Measurements from ENCODE around the gene MTHFD1L.
"Not testable (repeated sequence)": the region's sequence is repeated elsewhere in the genome, so short reads cannot be mapped to it uniquely, and the experiment has no call there.

Gene MTHFD1L

DNA sequence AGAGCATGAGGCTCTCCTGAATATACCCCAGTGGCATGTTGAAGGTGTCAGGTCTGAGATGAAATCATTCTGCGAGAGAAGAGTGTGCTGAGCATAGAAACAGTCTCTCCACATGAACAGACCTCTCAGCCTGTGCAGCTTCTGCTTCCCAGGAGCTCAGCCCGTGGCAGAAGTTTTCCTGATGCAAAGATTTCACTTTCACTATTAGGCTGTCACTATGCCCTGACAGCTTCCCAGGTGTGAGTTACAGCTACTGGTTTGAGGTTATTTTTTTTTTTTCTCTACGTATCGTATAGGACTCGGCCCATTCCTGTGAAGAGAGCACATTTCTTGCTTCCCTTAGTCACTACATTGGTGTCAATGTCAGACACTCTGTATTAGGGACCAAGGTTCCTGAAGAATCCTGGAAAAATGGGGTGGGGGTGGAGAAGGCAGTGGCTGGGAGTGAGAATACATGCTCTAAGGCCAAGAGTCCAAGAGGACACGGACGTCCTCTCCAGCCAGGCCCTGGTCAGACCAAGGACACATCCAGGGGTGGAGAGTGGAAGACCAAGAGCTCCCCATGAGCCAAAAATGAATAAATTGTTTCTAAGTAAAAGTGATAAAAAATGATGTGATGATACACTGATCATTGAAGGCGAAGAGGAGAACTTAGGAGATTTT lies 253.1 kb downstream of the MTHFD1L start:
- no peak for FAIRE-seq
- no peak for DNase-seq (ENCODE audit: low spot score)

DNA sequence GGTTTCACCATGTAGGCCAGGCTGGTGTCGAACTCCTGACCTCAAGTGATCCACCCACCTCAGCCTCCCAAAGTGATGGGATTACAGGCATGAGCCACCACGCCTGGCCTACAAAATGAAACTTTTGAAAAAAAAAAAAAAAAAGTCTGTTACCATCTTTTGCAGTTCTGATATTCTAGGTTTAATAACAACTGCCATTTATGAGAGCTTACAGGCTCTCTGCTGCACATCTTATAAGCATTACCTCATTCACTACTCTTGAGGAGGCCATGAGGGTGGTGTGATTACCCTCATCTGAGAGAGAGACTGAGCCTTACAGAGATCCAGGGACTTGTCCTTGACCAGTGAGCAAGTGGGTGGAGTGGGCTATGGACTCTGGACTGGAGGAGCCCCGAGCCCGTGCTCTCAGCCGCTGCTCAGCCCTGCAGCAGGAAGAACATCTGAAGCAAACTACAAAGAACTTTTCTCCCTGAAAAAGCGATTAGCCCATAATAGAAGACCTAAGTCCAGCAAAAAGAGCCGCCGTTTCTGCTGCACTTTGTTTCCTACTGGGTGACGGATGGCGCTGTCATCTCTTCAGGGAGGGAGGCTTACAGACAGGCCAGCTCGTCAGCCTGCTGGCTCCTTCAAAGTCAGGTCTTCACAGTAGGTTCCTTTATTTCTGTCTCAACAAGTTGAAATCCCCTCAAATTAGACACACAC lies 254.5 kb downstream of the MTHFD1L start:
- no peak for FAIRE-seq
- DNase-seq (ENCODE audit: low spot score): no peak

DNA sequence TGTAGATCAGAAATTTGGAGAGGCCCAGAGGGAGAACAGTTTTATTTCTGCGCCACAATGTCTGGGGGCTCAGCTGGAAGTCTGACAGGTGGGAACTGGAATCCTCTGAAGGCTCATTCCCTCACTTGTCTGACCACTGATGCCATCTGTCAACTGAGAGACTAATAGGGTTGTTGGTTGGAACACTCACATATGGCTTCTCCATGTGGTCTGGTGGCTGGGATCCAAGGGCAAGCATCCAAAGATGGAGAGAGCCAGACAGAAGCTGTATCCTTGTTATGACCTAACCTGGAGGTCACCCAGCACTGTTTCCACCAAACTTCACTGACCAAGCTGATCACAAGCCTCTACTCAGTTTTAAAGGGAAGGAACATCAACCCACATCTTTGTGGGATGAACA lies 256.4 kb downstream of the MTHFD1L start:
- DNase-seq (ENCODE audit: low spot score) (no peak), FAIRE-seq (no peak)

DNA sequence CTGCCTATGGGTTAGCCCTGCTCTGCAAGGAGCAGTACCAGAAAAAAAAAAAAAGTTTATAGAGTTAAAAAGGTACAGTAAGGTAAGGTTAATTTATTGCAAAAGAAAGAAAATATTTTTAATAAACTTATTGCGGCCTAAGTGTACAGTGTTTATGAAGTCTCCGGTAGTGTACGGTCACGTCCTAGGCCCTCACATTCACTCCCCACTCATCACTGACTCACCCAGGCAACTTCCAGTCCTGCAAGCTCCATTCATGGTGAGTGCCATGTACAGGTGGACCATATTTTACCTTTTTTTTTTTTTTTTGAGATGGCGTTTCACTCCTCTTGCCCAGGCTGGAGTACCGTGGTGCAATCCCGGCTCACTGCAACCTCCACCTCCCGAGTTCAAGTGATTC lies 258.1 kb downstream of the MTHFD1L start:
- DNase-seq (ENCODE audit: low spot score); FAIRE-seq: not testable (repeated sequence)

DNA sequence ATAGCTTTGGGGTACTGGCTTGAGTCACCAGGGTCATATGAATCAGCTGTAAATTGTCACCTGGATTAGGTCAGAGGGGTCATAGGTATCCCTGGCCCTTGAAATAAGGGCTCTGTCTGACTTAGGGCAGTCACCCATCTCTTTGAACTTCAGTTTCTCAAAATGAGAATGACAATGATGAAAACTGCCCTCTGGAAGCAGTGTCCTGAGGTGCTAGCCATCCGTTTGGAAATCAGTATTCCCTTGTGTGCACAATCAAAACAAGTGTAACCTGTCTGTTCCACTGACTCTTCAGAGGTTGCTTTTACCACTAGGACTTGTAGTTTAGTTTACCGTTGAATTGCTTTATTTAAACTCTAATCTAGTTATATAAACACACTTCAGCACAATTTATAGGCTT lies 259.7 kb downstream of the MTHFD1L start:
- not testable (repeated sequence) for FAIRE-seq; DNase-seq (ENCODE audit: low spot score)

DNA sequence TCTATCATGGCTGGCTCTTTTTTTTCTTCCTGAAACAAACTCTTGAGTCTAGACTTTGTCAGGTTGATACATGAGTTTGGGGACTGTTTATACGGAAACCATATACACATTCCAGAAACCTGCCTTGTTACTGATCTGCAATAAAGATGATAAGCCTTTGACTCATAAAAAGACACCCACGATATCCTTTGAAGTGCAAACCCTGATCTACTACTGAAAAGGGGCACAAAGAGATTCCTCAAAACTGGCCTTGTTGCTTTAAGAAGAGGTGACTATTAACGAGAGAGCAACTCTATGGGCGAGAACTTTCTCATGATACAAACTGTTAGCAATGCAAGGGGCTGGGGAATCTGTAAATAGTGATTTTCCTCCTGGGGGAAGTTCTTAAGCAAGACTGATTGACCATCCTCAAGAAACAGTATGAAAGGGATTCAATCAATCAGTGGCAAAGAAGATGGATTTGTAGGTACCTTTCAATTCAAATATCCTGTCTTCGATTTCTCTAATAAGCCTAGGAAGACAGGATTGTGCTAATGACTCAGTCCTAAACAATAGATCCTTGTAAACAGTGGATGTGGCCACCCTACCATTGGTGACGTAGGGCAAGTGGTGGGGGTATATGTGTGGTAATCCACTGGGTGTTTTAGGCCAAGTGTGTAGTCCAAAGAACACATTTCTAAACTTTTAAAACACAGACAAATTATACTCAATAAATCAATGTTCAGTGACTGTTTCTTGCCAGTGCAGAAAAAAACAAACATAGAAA lies 260.3 kb downstream of the MTHFD1L start:
- peak; percentile 23 for DNase-seq (ENCODE audit: low spot score)
- not testable (repeated sequence) for FAIRE-seq

DNA sequence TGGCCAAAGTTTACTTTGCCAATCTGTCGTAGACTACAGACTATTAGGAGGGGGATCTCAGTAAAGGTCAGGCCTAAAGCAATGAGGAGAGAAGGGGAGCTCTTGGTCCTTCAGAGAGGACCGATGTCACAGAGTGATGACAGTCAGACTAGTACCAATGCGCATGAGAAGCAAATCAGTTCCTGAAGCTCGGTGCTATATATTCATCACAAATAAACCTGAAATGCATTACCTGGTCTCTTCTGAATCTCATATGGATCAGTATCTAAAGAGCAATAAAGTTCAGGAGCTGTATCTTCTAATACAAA lies 260.9 kb downstream of the MTHFD1L start:
- not testable (repeated sequence) for FAIRE-seq; DNase-seq (ENCODE audit: low spot score)

DNA sequence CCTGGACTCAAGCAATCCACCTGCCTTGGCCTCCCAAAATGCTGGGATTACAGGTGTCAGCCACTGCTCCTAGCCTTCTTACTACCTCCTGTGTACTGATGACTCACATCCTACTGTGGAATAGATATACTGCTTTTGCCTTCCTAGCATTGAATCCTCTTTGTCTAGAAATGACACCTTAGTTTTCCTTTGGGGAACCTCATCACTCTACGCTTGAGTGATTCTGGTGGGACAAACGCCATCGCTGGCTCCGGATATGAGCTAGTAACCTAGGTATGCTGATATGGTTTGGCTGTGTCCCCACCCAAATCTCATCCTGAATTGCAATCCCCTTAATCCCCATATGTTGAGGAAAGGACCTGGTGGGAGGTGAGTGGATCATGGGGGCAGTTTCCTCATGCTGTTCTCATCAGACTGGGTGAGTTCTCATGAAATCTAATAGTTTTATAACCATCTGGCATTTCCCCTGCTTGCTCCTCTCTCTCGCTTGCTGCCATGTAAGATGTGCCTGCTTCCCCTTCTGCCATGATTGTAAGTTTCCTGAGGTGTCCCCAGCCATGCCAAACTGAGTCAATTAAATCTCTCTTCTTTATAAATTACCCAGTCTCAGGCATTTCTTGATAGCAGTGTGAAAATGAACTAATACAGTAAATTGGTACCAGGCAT lies 261.8 kb downstream of the MTHFD1L start:
- DNase-seq (ENCODE audit: low spot score): not testable (repeated sequence)
- FAIRE-seq: peak; percentile 30

DNA sequence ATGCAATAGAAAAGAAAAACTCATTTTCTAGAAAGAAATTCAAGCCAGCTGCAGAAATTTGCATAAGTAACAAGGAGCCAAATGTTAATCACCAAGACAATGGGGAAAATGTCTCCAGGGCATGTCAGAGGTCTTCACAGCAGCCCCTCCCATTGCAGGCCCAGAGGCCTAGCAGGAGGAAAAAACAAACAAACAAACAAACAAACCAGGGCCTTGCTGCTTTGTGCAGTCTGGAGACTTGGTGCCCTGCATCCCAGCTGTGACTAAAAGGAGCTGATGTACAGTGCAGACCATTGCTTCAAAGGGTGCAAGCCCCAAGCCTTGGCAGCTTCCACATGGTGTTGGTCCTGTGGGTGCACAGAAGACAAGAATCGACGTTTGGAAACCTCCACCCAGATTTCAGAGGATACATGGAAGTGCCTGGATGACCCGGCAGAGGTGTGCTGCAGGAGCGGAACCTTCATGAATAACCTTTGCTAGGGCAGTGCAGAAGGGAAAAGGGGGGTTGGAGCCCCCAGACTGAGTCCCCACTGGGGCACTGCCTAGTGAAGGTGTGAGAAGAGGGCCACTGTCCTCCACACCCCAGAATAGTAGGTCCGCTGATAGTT lies 263.4 kb downstream of the MTHFD1L start:
- FAIRE-seq (no peak), DNase-seq (ENCODE audit: low spot score) (no peak)

DNA sequence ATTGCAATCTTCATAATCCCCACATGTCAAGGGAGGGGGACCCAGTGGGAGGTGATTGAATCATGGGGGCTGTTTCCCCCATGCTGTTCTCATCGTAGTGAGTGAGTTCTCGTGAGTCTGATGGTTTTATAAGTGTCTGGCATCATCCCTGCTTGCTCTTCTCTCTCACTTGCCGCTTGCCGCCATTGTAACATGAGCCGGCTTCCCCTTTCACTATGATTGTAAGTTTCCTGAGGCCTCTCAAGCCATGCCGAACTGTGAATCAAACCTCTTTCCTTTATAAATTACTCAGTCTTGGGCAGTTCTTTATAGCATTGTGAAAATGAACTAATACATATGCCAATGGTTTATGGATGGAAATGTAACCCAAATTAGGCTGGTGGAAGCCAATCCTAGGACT lies 264.8 kb downstream of the MTHFD1L start:
- DNase-seq (ENCODE audit: low spot score) (no peak), FAIRE-seq (no peak)

DNA sequence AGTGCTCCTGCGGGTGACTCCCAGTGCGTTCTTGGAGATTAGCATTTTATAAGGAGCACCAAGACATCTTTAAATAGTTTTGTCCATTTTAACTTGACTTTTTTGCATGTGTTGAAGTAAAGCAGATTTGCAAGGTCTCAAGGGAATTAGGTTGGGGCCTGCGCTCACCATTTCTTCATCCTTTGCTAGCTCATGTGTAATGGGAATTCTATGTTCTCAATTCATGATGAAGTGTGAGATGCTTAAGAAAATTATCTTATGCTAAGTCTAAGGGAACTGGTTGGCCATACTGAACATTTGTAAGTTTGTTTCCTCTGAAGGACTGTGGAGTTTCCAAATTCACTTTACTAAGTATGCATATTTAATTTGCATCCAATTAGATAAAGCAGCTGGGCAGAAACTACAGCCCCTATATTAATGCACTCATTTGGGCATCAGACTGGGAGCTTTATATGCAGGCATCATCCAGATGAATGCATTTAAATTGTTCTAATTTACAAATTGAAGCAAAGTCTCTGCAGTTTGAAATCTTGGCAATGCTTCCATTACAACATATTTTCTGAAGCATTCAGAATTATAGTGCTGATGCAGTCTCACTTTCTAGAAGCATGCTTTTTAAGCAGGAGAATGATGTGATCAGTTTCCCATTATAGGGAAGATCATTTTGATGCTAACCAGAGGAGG lies 266.0 kb downstream of the MTHFD1L start:
- DNase-seq (ENCODE audit: low spot score) (no peak), FAIRE-seq (no peak)

DNA sequence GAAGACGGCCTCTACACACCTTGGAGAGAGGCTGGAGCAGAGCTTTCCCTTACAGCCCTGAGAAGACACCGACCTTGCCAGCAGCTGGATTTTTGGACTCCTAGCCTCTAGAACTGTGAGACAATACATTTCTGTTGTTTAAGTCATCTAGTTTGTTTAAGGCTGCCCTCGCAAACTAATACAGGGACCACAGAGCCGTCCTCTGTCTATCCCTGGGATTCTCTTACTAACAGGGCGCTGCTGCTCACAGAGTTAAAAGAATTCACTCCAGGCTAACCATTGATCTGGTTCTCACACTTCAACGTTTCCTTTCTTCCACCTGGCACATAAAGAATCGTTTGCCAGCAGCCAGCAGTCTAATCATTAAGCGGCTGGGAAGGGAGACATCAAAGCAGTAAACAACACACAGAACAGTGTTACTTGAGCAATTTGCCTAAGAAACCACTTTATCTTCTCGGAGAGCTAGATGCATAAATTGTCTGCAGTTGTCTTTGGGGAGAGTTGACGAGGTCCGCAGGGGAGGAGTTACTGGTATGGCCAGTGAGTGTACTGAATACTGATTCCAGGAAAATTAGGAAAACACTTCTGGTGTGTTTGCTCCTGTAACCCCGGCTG lies 270.7 kb downstream of the MTHFD1L start:
- FAIRE-seq (no peak), DNase-seq (ENCODE audit: low spot score) (no peak)

DNA sequence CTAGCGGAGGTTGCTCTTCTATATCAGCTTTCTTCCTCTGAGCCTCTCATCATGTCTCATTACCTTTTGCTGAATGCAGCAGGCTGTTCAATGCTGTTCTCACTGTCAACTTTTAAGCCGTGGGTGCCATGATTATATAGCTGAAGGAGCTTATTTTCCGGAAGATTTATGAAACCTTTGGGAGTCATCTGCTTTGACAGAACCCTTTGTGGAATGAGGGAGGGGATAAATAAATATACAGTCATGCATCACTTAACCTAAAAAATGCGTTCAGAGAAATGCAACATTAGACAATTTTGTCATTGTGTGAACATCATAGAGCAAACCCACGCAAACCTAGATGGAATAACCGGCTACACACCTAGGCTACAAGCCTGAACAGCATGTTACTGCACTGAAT lies 272.0 kb downstream of the MTHFD1L start:
- FAIRE-seq (no peak), DNase-seq (ENCODE audit: low spot score) (no peak)

DNA sequence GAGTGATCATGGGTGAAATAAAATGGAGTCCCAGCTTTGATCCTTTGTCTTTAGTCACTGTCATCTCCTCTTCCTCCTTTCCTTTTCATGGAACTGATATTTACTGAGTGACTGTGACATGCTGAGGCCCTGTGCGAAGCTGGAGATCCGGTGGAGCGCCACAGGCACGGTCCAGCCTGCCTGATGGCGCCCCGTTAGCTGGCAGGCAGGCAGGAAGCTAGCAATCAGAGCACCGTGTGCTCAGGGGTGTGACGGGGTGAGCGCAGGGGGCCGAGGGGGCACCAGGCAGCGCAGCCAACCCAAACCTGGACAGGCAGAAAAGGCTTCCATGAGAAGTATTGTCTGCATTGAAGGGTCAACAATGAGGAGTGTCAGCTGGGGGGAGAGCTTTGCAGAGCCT lies 274.0 kb downstream of the MTHFD1L start:
- FAIRE-seq (no peak), DNase-seq (ENCODE audit: low spot score) (no peak)

DNA sequence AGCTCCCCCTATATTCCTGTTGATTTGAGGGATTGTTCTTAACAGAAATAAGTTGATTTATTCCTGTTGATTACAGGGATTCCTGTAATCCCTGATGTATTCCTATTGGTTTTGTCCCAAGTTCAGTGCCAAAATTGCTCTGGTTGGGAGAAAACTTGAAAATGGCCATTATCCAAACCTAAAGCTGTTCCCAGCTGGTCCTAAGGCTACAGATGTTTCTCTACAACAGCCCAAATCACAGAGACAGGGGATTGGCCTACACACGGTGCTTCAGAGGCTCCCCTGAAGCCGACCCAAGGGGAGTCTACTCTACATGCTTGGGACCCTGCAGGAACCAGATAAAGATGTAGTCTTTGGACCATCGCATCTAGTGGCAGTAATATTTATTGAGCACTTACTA lies 275.3 kb downstream of the MTHFD1L start:
- no peak for FAIRE-seq
- DNase-seq (ENCODE audit: low spot score): no peak

DNA sequence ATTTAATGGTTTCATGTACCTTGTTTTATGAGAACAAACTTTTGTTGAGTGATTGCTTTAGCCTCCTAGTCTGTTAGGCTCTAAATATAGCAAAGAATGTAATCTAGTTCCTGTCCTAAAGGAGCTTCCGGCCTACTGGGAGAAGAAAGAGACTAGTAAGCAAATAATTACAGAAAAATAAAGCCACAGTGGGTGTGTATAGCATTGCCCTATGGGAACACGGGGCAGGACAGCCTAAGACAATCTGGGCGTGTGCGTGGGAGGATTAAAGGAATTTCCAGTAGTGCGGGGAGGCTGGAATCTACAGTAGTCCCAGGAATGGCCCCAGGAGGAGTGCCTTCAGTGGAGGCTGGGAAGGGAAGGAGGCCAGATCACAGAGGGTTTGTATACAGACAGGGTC lies 276.2 kb downstream of the MTHFD1L start:
- FAIRE-seq: no peak
- peak; percentile 69 for DNase-seq (ENCODE audit: low spot score)

DNA sequence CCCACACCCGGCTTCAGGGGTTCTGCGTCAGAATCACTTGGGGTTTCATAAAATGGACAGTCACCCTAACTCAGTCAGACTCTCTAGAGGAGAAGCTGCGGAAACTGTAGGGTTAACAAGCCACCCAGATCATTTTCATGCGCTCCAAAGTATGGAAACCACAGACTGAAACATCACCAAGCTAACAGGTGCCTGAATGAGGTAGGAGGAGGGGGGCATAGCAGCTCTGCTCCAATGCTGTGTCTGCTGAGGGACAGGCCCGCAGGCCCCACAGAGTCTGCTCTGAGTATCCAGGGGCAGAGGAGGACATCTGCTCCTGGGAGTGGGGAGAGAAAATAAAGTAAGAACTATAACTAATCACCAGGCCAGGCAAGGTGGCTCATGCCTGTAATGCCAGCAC lies 277.2 kb downstream of the MTHFD1L start:
- FAIRE-seq: no peak
- no peak for DNase-seq (ENCODE audit: low spot score)

DNA sequence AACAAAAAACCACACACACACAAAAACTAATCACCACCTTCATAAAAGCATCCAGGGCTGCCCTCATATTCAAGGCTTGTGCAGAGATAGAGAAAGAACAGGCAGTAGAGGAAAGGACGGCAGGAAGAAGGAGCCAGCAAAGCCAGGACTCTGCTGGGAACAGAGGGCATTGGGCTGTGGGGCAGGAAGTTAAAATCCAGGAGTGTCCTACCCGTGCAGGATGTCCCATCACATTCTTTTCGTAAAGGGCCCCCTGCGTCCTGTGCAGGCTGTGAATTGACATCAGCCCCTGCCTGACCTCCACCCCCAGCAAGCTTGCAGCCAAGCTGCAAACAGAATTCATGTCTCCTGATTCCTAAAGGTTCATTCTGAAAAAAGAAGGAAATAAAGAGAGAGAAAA lies 277.8 kb downstream of the MTHFD1L start:
- DNase-seq (ENCODE audit: low spot score) (no peak), FAIRE-seq (no peak)

DNA sequence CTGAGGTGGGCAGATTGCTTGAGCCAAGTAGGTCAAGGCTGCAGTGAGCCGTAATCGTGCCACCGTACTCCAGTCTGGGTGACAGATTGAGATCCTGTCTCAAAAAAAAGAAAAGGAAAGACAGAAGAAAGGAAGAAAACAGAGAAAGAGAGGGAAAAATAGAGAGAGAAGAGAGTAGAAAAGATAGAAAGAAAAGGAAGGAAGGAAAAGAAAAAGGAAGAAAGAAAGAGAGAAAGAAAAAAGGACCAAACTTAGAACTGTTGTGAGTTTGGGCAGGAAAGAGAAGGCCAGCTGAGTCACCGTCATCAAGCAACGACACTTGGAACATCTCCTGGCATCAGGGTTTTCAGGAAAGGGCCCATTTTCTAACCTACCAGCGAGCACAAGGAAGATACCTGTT lies 278.3 kb downstream of the MTHFD1L start:
- FAIRE-seq: no peak
- DNase-seq (ENCODE audit: low spot score): no peak

DNA sequence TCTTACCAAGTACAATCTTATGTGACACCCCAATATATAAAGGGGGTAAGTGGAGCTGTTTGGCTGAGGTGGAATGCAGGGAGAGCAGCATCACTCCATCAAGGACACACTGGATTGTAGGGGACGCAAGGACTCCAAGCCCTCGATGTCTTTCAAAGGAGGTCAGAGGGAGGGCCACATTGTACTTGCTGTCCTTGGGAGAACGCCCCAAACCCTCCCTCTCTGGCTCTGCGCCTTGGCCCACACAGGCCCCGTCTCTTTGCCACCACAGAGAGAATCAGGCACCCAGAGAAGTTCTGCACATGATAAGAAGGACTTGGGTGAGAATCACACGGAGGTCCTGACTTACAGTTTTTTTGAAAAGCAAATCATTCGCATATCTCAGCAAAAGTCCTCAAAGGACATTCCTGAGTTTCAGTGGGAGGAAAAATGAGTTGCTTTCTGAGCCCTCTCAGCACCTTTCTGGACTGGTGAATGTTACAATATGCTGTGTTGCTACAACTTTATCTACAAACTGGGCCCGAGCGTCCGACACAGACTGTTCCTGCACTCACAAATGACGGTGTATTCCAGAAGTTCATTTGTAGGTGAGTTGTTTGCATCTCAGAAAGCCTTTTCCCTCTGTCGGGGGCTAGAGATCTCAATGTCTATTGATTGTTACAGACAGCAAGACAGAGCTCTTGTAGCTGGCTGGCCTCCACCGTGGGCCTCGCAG lies 281.8 kb downstream of the MTHFD1L start:
- FAIRE-seq (no peak), DNase-seq (ENCODE audit: low spot score) (no peak)
